ENCODE results near the gene HABP4. TPM values are rescaled to one million over a fixed set of nuclear protein-coding genes. Genes with fewer than 3 reads are reported as not detected.
"Not testable (repeated sequence)": the region's sequence is repeated elsewhere in the genome, so short reads cannot be mapped to it uniquely, and the experiment has no call there.

HABP4 gene
- total RNA-seq, 1 experiment from 2014 or later: 12.7 TPM

GRCh38 chr9:96502539-96503373 lies 52.8 kb downstream of the HABP4 start:
- no peak for DNase-seq (ENCODE audit: low read depth, low spot score)
- in situ Hi-C loops (cut with HindIII; ENCODE audit: low pct_unique_long_range_greater_than_20kb, low sequenced_read_pairs): no loop called here

DNA sequence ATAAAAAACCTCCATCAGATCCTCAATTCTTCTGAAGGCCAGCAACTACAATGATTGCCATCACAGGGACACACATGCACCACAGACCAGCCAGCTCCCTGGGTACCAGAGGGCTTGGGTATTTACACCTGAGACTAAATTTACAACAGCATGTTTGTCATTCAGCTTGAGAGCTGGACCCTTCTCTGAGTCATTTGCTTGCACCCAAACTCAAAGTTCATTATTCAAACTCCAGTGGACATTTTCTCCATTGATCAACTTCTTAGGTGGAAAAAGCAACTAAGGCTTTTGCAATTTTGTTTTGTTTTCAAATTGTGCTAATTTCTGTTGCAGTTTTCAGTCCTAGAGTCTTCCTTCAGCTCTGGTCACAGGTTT lies 53.4 kb downstream of the HABP4 start:
- DNase-seq (ENCODE audit: low read depth, low spot score); in situ Hi-C loops (cut with HindIII; ENCODE audit: low pct_unique_long_range_greater_than_20kb, low sequenced_read_pairs): not testable (repeated sequence)

DNA sequence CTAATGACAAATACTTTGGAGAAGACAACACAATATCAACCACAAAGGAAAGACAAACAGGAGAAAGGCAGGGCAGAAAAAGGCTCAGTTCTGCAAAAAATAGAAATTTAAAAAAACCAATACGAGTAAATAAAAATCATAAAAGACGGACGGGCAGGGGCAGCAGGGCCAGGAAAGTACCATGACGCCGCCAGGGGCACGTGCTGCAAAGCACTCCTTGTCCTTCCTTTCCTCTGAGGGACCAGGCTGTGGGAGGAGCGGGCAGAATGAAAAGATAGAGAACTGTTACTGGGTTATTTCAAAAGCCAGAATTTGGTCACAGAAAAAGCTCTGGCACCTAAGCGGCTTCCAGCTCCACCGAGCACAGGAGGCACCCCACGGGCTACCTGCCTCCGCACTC lies 53.9 kb downstream of the HABP4 start:
- in situ Hi-C loops (cut with HindIII; ENCODE audit: low pct_unique_long_range_greater_than_20kb, low sequenced_read_pairs): no loop called here
- no peak for DNase-seq (ENCODE audit: low read depth, low spot score)

DNA sequence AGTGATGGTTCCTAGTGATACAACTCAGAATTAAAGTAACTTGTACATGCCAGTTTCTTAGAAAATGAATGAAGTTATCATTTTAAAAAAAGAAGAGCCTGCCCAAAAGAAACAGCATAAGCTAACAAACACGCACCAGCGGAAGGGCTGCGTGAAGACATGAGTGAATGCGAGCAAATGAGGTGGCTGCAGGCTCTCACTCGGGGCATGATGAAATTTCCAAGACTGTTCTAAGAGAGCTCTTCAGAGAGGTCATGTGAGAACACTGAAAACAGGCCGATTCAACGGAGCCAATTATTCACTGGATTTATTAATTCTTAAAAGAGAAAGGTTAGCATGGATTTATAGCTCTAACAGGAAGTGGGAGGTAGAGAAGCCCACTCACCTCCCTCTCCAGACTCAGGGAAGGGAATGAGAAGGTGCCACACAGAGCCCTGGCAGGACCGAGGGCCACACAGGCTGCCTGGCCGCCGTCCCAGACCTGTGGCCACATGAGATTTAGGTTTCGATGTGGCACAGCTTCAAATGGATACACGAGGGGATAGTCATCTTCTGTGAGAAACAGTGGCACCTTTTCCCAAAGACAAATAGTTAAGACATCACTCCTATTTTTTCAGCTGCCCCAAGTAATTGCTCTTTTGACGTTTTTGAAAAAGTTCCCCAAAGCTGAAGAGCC lies 55.5 kb downstream of the HABP4 start:
- in situ Hi-C loops (cut with HindIII; ENCODE audit: low pct_unique_long_range_greater_than_20kb, low sequenced_read_pairs): no loop called here
- no peak for DNase-seq (ENCODE audit: low read depth, low spot score)

GRCh38 chr9:96508227-96508940 lies 58.4 kb downstream of the HABP4 start:
- DNase-seq (ENCODE audit: low read depth, low spot score): no peak
- in situ Hi-C loops (cut with HindIII; ENCODE audit: low pct_unique_long_range_greater_than_20kb, low sequenced_read_pairs): no loop called here

DNA sequence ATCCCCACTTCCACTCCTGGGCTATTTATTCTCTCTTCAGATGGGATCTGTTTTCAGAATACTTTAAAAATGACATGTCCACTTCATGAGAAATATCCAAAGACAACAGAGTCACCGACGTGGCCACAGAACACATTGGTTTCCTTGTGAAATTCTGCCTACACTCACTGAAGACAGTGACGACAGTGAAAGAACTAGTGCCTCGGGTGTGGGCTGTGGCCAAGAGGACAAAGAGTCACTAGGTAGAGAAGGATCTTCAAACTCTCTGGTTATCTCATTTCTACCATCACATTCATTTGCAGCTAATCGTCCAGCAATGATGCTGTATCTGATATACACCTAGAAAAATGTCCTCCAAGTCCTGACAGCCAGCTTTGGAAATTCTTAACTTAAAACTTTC lies 59.1 kb downstream of the HABP4 start:
- in situ Hi-C loops (cut with HindIII; ENCODE audit: low pct_unique_long_range_greater_than_20kb, low sequenced_read_pairs): no loop called here
- no peak for DNase-seq (ENCODE audit: low read depth, low spot score)

DNA sequence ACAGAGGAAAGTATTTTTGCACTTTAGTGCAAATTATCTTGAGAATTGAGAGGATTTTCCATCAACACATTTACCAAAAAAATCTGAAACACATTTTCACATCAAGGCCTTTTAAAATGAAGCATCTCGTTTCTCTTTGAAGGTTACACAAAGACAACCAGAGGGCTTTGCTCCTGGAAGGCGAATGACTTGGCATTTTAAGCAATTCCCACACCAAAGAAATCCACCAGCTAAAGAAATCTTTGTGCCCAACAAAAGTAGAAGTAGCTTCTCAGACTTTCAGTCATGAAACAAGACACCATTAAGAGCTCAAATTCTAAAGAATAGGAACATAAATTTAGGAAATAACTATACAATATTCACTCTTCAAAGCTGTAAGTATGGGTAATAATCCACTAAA lies 59.9 kb downstream of the HABP4 start:
- in situ Hi-C loops (cut with HindIII; ENCODE audit: low pct_unique_long_range_greater_than_20kb, low sequenced_read_pairs): no loop called here
- no peak for DNase-seq (ENCODE audit: low read depth, low spot score)

DNA sequence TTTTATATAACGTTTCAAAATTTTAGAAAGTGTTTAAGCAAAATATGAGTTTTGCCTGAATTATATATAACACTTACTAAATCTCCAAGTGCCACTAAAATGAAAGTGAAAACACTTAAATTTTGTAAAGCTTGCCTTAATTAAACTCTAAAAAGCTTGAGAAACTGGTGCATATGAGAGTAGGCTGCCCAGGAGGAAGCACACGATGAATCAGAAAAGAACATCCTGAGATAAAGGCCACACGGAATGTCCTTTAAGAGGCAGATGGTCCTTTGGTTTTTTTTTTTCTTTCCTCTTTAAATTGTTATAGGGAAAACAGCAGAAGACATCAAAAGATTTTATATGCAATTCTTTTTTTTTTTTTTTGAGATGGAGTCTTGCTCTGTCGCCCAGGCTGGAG lies 60.3 kb downstream of the HABP4 start:
- DNase-seq (ENCODE audit: low read depth, low spot score): no peak
- in situ Hi-C loops (cut with HindIII; ENCODE audit: low pct_unique_long_range_greater_than_20kb, low sequenced_read_pairs): no loop called here

- no peak for DNase-seq (ENCODE audit: low read depth, low spot score)
- in situ Hi-C loops (cut with HindIII; ENCODE audit: low pct_unique_long_range_greater_than_20kb, low sequenced_read_pairs): no loop called here
Observed at GRCh38 chr9:96512240-96512639, 62.3 kb downstream of the HABP4 start.

DNA sequence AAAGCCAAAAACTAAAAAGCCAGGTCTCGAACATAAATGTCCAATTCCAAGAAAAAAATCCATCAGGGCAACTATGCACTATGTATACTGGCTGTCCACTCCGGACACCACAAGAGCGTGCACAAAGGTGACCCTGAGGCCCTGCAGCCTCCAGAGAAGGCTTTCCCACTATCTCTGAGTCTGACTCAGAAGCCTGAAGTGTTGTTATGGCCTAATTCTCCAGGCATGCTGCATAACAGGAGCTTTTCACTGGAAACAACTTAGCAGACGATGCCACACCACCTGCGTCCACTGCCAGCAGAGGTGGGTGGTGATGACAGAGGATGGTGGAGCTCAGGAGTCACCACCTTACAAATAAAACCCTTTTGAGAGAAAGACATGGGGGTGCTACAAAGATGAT lies 63.7 kb downstream of the HABP4 start:
- DNase-seq (ENCODE audit: low read depth, low spot score): no peak
- in situ Hi-C loops (cut with HindIII; ENCODE audit: low pct_unique_long_range_greater_than_20kb, low sequenced_read_pairs): no loop called here

DNA sequence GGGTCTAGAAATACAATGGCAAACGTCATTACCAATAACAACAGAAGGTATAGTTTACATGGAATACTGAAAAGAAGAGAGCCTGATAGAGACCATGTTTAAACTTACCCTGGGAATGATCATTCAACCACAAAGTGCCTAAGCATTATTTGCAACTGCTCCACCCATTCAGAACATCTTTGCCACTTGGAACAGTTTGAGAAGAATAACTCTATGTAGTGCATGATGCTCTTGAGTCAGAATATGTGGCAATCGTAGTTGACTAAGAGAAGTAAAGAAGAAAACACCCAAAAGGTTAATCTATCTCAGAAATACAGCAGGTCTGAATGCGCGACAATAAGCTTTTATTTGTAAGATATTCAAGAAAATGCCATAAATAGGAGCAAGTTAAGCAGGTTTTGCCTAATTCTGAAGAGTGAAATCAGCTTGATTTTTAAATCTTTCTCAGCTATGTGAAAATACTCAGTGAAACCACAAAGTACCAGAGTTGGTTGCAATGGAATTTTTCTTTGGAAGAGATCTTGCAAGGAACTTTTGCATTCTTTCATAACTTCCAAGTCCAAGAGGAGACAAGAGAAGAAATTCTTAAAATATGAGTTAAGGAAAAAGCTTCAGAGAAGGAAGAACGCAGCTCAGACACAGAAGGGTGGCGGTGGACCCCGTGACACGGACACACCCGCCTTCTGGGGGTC lies 64.3 kb downstream of the HABP4 start:
- in situ Hi-C loops (cut with HindIII; ENCODE audit: low pct_unique_long_range_greater_than_20kb, low sequenced_read_pairs): no loop called here
- no peak for DNase-seq (ENCODE audit: low read depth, low spot score)

GRCh38 chr9:96514800-96515158 lies 64.8 kb downstream of the HABP4 start:
- in situ Hi-C loops (cut with HindIII; ENCODE audit: low pct_unique_long_range_greater_than_20kb, low sequenced_read_pairs): no loop called here
- DNase-seq (ENCODE audit: low read depth, low spot score): no peak

GRCh38 chr9:96515621-96516470 lies 65.9 kb downstream of the HABP4 start:
- DNase-seq (ENCODE audit: low read depth, low spot score): no peak
- in situ Hi-C loops (cut with HindIII; ENCODE audit: low pct_unique_long_range_greater_than_20kb, low sequenced_read_pairs): no loop called here

GRCh38 chr9:96519095-96519494 lies 69.1 kb downstream of the HABP4 start:
- DNase-seq (ENCODE audit: low read depth, low spot score): no peak
- in situ Hi-C loops (cut with HindIII; ENCODE audit: low pct_unique_long_range_greater_than_20kb, low sequenced_read_pairs): no loop called here

GRCh38 chr9:96519787-96520186 lies 69.8 kb downstream of the HABP4 start:
- DNase-seq (ENCODE audit: low read depth, low spot score): no peak
- in situ Hi-C loops (cut with HindIII; ENCODE audit: low pct_unique_long_range_greater_than_20kb, low sequenced_read_pairs): no loop called here

- no peak for DNase-seq (ENCODE audit: low read depth, low spot score)
- in situ Hi-C loops (cut with HindIII; ENCODE audit: low pct_unique_long_range_greater_than_20kb, low sequenced_read_pairs): no loop called here
Observed at GRCh38 chr9:96522366-96522765, 72.4 kb downstream of the HABP4 start.

DNA sequence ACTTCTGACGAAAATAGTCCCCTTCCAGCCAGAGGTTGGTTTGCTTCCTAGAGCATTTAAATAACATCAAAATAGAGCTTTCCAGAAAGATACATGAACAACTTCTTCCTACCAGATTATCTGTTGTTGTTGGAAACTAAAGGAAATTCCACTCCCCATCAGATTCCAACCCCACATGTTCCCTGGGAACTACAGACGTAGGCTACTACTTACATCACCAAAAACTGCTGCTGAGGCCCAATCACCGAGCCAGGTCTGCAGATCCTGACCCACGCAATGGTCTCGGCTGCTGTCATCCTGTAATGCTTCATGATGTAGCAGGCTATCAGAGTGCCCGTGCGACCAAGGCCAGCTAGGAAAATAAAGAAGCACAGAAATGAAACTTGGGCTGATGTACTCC lies 73.4 kb downstream of the HABP4 start:
- in situ Hi-C loops (cut with HindIII; ENCODE audit: low pct_unique_long_range_greater_than_20kb, low sequenced_read_pairs): no loop called here
- DNase-seq (ENCODE audit: low read depth, low spot score): no peak
